ENCODE measurements around the gene ABCG1.

- no peak for TF ChIP-seq CTCF (IDR thresholded peaks at IDR 0.05)
- no peak for TF ChIP-seq ZFX (IDR thresholded peaks at IDR 0.05; ENCODE audit: borderline replicate concordance)
These were observed 87.6 kb downstream of the ABCG1 start for GRCh38 chr21:42306366-42307035.
